Measurements from ENCODE around the gene ETHE1. TPM values are rescaled to one million over a fixed set of nuclear protein-coding genes. Genes with fewer than 3 reads are reported as not detected.

The ETHE1 gene
- total and polyA plus RNA-seq, 7 donors = 13.0 to 22.8 (median 18.5) TPM

GRCh38 chr19:43499042-43499441 is 28.0 kb downstream of the ETHE1 start:
- ATAC-seq = no peak
- Histone ChIP-seq H3K27ac (no peak overlapping the region), H3K4me1 (peaks cover 8% of the 10 kb centered on the region), H3K27me3 (ENCODE audit: insufficient read depth in 3 of 3, low read length in 2 of 3) (no peaks in the 10 kb centered on the region), H3K4me3 (no peak overlapping the region), H3K9me3 (no peaks in the 10 kb centered on the region), H3K36me3 (ENCODE audit: insufficient read depth in 1 of 2, low read depth in 1 of 2) (peaks cover 0 to 45% of the 10 kb centered on the region in 2 donors)
- TF ChIP-seq, protein P1, sequence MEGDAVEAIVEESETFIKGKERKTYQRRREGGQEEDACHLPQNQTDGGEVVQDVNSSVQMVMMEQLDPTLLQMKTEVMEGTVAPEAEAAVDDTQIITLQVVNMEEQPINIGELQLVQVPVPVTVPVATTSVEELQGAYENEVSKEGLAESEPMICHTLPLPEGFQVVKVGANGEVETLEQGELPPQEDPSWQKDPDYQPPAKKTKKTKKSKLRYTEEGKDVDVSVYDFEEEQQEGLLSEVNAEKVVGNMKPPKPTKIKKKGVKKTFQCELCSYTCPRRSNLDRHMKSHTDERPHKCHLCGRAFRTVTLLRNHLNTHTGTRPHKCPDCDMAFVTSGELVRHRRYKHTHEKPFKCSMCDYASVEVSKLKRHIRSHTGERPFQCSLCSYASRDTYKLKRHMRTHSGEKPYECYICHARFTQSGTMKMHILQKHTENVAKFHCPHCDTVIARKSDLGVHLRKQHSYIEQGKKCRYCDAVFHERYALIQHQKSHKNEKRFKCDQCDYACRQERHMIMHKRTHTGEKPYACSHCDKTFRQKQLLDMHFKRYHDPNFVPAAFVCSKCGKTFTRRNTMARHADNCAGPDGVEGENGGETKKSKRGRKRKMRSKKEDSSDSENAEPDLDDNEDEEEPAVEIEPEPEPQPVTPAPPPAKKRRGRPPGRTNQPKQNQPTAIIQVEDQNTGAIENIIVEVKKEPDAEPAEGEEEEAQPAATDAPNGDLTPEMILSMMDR (IDR thresholded peaks at IDR 0.05) = no peak
- intact Hi-C loops (cut with DNase I) = no loop called here
- DNase-seq = no peak
- 51 to 93% (median 60%) methylated on average over 3 of the region's 3 CpGs for WGBS, 3 donors

DNA sequence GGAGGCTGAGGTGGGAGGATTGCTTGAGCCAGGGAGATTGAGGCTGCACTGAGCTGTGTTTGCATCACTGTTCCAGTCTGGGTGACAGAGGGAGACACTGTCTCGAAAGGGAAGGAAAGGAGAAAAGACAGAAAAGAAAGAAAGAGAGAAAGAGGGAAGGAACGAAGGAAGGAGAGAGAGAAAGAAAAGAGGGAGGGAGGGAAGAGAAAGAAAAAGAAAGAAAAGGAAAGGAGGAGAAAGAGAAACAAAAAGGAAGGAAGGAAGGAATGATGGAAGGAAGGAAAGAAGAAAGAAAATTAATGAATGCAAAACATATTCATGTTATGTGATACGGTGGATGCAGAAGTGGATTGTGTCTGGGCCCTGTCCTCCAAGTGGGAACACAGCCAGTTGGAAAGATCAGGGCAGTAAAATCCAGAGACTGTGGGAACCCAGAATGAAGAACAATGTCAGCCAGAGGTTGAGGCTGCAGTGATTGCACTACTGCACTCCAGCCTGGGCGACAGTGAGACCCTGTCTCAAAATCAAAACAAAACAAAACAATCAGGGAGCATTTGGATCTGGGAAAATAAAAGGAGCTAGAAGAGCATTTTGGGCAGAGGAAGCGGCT is 28.7 kb downstream of the ETHE1 start:
- Histone ChIP-seq H3K27ac (no peak overlapping the region), H3K36me3 (ENCODE audit: insufficient read depth in 1 of 2, low read depth in 1 of 2) (peaks cover 0 to 45% of the 10 kb centered on the region in 2 donors), H3K9me3 (no peaks in the 10 kb centered on the region), H3K4me3 (no peak overlapping the region), H3K4me1 (peaks cover 6% of the 10 kb centered on the region), H3K27me3 (ENCODE audit: insufficient read depth in 3 of 3, low read length in 2 of 3) (no peaks in the 10 kb centered on the region)
- TF ChIP-seq, protein P1 (IDR thresholded peaks at IDR 0.05) = no peak
- intact Hi-C loops (cut with DNase I) = no loop called here
- WGBS, 3 donors = 57 to 62% (median 60%) methylated on average over 5 of the region's 5 CpGs
- ATAC-seq (no peak), DNase-seq (no peak)

- peaks cover 0 to 44% of the 10 kb centered on the region in 2 donors for H3K36me3 ChIP-seq (ENCODE audit: insufficient read depth in 1 of 2, low read depth in 1 of 2)
- H3K4me3 ChIP-seq = no peak overlapping the region
- 95 to 97% (median 96%) methylated on average over 7 of the region's 7 CpGs for WGBS, 3 donors
- H3K27me3 ChIP-seq (ENCODE audit: insufficient read depth in 3 of 3, low read length in 2 of 3) = no peaks in the 10 kb centered on the region
- TF ChIP-seq, protein P1 (IDR thresholded peaks at IDR 0.05) = no peak
- DNase-seq = no peak
- intact Hi-C loops (cut with DNase I) = no loop called here
- H3K9me3 ChIP-seq = no peaks in the 10 kb centered on the region
- H3K27ac ChIP-seq = no peak overlapping the region
- no peak for ATAC-seq
- H3K4me1 ChIP-seq = no peaks in the 10 kb centered on the region
These were observed 30.0 kb downstream of the ETHE1 start for GRCh38 chr19:43496960-43497359.

GRCh38 chr19:43495082-43495481 is 31.9 kb downstream of the ETHE1 start:
- H3K9me3 ChIP-seq = no peaks in the 10 kb centered on the region
- DNase-seq = no peak
- no peak overlapping the region for H3K4me3 ChIP-seq
- intact Hi-C loops (cut with DNase I) = no loop called here
- H3K27ac ChIP-seq = no peak overlapping the region
- no peaks in the 10 kb centered on the region for H3K27me3 ChIP-seq (ENCODE audit: insufficient read depth in 3 of 3, low read length in 2 of 3)
- WGBS, 3 donors = 78 to 84% (median 80%) methylated on average over 8 of the region's 8 CpGs
- no peaks in the 10 kb centered on the region for H3K4me1 ChIP-seq
- H3K36me3 ChIP-seq (ENCODE audit: insufficient read depth in 1 of 2, low read depth in 1 of 2) = peaks cover 0 to 34% of the 10 kb centered on the region in 2 donors
- no peak for ATAC-seq
- TF ChIP-seq, protein P1 (IDR thresholded peaks at IDR 0.05) = no peak

DNA sequence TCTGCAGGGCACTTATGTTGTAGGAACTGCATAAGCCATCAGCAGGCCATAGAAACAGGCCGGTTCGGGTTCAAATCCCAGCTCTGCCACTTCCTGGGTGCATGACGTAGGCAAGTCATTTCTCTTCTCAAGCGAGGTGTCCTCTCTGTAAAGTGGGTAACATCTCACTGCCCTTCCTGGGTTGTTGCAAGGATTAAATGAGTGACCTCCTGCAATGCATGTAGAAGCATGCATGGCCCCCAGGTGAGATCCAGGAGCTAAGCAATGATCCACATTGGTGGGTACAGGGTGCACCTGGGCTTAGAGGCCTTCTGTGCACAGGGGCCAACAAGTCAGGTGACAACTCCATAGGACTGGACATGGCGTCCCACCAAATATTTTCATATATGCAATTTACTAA is 36.2 kb downstream of the ETHE1 start:
- WGBS, 3 donors = 91 to 93% (median 91%) methylated on average over 5 of the region's 5 CpGs
- no peak for DNase-seq
- peaks cover 0 to 11% of the 10 kb centered on the region in 2 donors for H3K36me3 ChIP-seq (ENCODE audit: insufficient read depth in 1 of 2, low read depth in 1 of 2)
- TF ChIP-seq, protein P1 (IDR thresholded peaks at IDR 0.05) = no peak
- H3K4me1 ChIP-seq = no peaks in the 10 kb centered on the region
- no peaks in the 10 kb centered on the region for H3K27me3 ChIP-seq (ENCODE audit: insufficient read depth in 3 of 3, low read length in 2 of 3)
- H3K4me3 ChIP-seq = no peak overlapping the region
- H3K9me3 ChIP-seq = no peaks in the 10 kb centered on the region
- ATAC-seq = no peak
- H3K27ac ChIP-seq = no peak overlapping the region
- intact Hi-C loops (cut with DNase I) = no loop called here
